ENCODE data around the gene UPF1. TPM values are rescaled to one million over a fixed set of nuclear protein-coding genes. Genes with fewer than 3 reads are reported as not detected.
"Not testable (repeated sequence)": the region's sequence is repeated elsewhere in the genome, so short reads cannot be mapped to it uniquely, and the experiment has no call there.

UPF1 gene
- total and polyA plus RNA-seq, 11 donors = 27.5 to 84.4 (median 38.3) TPM

DNA sequence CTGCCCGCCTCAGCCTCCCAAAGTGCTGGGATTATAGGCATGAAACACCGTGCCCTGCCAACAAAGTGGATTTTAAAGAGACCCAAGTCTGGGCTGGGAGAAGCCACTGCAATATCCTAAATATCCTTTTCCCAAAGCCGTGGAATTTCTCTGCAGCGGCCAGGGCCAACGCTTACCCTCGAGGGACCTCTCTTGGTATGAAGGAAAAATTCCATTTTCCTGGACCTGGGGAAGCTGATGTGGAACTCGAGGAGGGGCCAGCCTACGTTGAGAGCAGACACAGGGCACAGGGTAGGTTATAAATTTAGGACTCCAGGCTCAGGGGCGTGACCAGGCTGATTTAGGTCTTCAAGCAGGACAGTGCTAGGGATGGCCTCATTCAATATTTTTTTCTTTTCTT lies 17.7 kb upstream of the UPF1 start:
- intact Hi-C loops (cut with DNase I) = no loop called here
- 35 to 49% (median 42%) methylated on average over 9 of the region's 9 CpGs for WGBS, 4 donors
- peak in 1 of 4 donors; percentile 24 for ATAC-seq
- Histone ChIP-seq H3K4me1 (peaks cover 0 to 11% (median 0%) of the 10 kb centered on the region in 12 donors), H3K4me3 (no peak overlapping the region), H3K36me3 (no peaks in the 10 kb centered on the region), H3K27ac (no peak overlapping the region), H3K27me3 (peaks cover 0 to 5% (median 0%) of the 10 kb centered on the region in 9 donors), H3K9me3 (no peaks in the 10 kb centered on the region)
- DNase-seq = no peak
- TF ChIP-seq, protein P1, sequence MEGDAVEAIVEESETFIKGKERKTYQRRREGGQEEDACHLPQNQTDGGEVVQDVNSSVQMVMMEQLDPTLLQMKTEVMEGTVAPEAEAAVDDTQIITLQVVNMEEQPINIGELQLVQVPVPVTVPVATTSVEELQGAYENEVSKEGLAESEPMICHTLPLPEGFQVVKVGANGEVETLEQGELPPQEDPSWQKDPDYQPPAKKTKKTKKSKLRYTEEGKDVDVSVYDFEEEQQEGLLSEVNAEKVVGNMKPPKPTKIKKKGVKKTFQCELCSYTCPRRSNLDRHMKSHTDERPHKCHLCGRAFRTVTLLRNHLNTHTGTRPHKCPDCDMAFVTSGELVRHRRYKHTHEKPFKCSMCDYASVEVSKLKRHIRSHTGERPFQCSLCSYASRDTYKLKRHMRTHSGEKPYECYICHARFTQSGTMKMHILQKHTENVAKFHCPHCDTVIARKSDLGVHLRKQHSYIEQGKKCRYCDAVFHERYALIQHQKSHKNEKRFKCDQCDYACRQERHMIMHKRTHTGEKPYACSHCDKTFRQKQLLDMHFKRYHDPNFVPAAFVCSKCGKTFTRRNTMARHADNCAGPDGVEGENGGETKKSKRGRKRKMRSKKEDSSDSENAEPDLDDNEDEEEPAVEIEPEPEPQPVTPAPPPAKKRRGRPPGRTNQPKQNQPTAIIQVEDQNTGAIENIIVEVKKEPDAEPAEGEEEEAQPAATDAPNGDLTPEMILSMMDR (IDR thresholded peaks at IDR 0.05) = peak in 1 of 12 donors; percentile 16
- TF ChIP-seq POLR2A (IDR thresholded peaks at IDR 0.05) = no peak

DNA sequence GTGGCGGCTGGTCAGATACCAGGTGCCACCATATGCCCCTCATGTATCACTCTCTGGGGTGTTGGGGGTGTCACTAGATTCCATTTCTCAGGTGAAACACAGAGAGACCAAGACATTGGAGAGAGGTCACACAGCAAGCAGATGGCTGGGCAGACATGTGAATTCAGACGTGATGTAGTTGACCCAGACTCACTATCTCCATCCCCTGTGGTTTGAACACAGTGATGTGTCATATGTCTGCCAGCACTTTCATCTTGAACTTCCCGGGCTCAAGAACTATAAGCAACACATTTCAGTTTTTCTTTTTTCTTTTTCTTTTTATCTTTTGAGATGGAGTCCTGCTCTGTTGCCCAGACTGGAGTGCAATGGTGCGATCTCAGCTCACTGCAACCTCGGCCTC lies 16.1 kb upstream of the UPF1 start:
- ATAC-seq = no peak
- Histone ChIP-seq H3K4me1 (no peaks in the 10 kb centered on the region), H3K4me3 (no peak overlapping the region), H3K36me3 (no peaks in the 10 kb centered on the region), H3K27ac (no peak overlapping the region), H3K9me3 (no peaks in the 10 kb centered on the region), H3K27me3 (peaks cover 0 to 5% (median 0%) of the 10 kb centered on the region in 9 donors)
- TF ChIP-seq, protein P1 (IDR thresholded peaks at IDR 0.05) = no peak
- TF ChIP-seq POLR2A (IDR thresholded peaks at IDR 0.05) = no peak
- no peak for DNase-seq
- intact Hi-C loops (cut with DNase I) = no loop called here
- 85 to 93% (median 89%) methylated on average over 5 of the region's 5 CpGs for WGBS, 4 donors

DNA sequence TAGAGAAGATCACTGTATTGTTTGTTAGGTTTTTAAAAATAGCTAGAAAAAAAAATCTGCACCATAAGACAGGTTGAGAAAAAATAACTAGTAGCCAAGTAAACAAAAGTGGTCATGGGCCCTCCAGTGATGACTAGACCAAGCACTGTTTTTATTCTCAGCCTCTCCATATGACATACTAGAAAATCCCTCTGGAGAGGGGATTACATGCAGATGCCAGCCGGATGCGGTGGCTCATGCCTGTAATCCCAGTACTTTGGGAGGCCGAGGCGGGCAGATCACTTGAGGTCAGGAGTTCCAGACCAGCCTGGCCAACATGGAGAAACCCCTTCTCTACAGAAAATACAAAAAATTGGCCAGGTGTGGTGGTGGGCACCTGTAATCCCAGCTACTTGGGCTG lies 15.1 kb upstream of the UPF1 start:
- DNase-seq; H3K27me3 ChIP-seq; H3K27ac ChIP-seq; H3K4me1 ChIP-seq; ATAC-seq; H3K9me3 ChIP-seq; H3K36me3 ChIP-seq; H3K4me3 ChIP-seq; intact Hi-C loops (cut with DNase I): not testable (repeated sequence)
- 88 to 98% (median 94%) methylated on average over 4 of the region's 4 CpGs for WGBS, 4 donors

DNA sequence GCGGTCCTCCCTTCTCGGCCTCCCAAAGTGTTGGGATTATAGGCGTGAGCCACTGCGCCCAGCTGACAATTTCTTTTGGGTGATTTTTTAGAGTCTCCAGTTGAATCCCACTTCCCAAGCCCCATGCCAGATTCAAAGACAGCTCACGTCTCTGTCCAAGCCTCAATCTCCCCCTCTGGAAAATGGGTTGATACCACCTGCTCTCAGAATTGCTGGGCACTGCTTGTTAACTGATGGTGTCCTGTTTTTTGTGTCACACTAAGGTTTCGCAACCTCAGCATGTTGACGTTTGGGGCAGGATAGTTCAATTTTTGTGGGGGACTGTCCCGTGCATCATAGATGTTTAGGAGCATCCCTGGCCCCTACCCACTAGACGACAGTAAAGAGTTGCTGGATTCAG lies 14.2 kb upstream of the UPF1 start:
- no peak overlapping the region for H3K27ac ChIP-seq
- no peak overlapping the region for H3K4me3 ChIP-seq
- no peak for DNase-seq
- H3K4me1 ChIP-seq = no peaks in the 10 kb centered on the region
- H3K9me3 ChIP-seq = no peaks in the 10 kb centered on the region
- ATAC-seq = no peak
- WGBS, 4 donors = 86 to 90% (median 87%) methylated on average over 9 of the region's 9 CpGs
- peaks cover 0 to 5% (median 0%) of the 10 kb centered on the region in 9 donors for H3K27me3 ChIP-seq
- intact Hi-C loops (cut with DNase I) = no loop called here
- TF ChIP-seq, protein P1 (IDR thresholded peaks at IDR 0.05) = no peak
- no peak for TF ChIP-seq POLR2A (IDR thresholded peaks at IDR 0.05)
- no peaks in the 10 kb centered on the region for H3K36me3 ChIP-seq

DNA sequence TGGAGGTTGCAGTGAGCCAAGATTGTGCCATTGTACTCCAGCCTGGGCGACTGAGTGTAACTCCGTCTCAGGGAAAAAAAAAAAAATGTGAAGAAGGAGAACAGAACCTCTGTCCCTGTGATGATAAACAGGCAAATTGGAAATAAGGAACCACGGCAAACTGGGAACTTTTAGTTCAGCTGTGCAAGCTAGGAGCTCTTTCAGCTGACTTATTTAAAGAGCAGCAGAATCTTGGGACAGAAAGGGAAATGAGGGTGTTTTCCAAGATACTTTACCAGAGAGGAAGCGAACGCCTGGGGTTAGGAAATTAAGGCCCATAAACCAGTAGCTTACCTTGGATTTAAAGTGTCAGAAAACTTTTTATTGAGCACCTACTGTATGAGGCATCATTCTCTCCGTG lies 3.0 kb upstream of the UPF1 start:
- 53 to 62% (median 56%) methylated on average over 6 of the region's 6 CpGs for WGBS, 4 donors
- H3K9me3 ChIP-seq = peaks cover 0 to 23% (median 10%) of the 10 kb centered on the region in 12 donors
- intact Hi-C loops (cut with DNase I) = no loop called here
- ATAC-seq (no peak), DNase-seq (no peak)
- H3K27ac ChIP-seq = no peak overlapping the region
- peaks cover 0 to 19% (median 8%) of the 10 kb centered on the region in 12 donors for H3K4me1 ChIP-seq
- H3K36me3 ChIP-seq = no peaks in the 10 kb centered on the region
- H3K27me3 ChIP-seq = no peaks in the 10 kb centered on the region
- no peak for TF ChIP-seq POLR2A (IDR thresholded peaks at IDR 0.05)
- TF ChIP-seq, protein P1 (IDR thresholded peaks at IDR 0.05) = no peak
- H3K4me3 ChIP-seq = no peak overlapping the region

All from heart left ventricle (tissue), 16 donors.